Measurements from ENCODE around the gene DOK5.
"Not testable (repeated sequence)": the region's sequence is repeated elsewhere in the genome, so short reads cannot be mapped to it uniquely, and the experiment has no call there.

DOK5 gene

GRCh38 chr20:54475334-54476168 lies at the start of gene DOK5:
DOK5 (plus strand) TSS chr20:54475593; CDS start chr20:54475947, 354 bp downstream.
- DNase-seq (ENCODE audit: extremely low read depth in 1 of 2, low read depth in 1 of 2): no peak

DNA sequence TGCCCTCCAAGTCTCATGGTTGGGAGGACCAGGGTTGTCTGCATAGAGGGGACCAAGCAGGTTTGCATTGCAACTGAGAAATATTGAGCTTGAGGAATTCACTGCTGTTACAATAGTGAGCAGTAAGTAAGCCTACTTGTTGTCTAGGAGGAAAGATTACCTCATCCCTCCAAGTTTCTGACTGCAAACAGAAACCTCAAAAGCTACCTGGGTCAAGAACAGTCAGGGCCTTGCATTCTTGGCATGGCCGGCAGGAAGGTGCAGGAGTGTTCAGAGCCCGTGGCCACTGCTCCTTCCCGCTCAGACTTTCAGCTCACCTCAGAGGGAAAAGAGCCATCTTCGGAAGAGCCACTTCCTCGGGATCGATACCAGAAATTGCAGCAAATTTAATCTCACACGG lies 46.0 kb upstream of the DOK5 start:
- DNase-seq (ENCODE audit: extremely low read depth in 1 of 2, low read depth in 1 of 2): no peak

DNA sequence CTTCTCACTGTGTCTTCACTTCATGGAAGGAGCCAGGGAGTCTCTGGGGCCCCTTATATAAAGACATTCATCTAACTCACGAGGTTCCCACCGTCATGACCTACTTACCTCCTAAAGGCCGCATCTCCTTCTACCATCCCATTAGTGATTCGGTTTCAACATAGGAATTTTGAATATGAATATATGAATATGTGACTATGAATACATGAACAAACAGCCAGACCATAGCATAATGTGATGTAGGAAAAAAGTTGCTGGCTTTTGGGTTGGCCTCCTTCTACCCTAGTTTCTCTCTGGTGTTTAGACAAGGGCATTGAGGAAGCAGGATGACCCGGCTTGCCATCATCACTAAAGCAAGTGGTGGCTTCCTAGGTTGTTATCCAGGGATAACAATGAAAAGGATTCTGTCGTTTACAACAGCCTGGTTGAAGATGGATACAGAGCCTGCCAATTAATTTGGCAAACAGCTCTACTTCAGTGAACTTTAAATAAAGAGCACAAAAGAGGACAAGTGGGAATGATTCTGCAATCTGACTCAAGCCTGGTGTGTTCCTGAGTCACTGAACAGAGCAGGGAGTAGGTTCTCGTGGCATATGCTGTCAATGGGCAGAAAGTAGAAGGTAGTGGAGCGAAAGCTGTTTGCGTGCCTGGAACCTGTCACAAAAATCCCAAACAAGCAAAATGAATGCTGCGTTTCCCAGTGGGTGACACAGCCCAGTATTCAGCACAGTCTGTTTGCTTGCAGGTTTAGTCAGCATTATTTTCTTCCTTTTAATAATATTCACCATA lies 44.0 kb upstream of the DOK5 start:
- DNase-seq (ENCODE audit: extremely low read depth in 1 of 2, low read depth in 1 of 2): no peak

DNA sequence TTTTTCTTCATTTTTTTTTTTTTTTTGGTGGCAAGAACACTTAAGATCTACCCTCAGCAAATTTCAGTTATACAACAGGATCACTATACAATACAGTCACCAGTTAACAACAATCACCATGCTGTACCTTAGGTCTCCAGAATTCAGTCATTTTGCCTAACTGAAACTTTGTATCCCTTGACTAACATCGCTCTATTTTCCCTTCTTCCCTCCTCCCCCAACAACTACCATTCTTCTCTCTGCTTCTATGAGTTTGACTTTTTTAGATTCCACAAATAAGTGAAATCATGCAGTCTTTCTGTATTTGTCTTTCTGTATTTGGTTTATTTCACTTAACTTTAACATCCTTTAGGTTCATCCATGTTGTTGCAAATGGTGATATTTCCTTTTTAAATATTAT lies 42.4 kb upstream of the DOK5 start:
- no peak for DNase-seq (ENCODE audit: extremely low read depth in 1 of 2, low read depth in 1 of 2)

DNA sequence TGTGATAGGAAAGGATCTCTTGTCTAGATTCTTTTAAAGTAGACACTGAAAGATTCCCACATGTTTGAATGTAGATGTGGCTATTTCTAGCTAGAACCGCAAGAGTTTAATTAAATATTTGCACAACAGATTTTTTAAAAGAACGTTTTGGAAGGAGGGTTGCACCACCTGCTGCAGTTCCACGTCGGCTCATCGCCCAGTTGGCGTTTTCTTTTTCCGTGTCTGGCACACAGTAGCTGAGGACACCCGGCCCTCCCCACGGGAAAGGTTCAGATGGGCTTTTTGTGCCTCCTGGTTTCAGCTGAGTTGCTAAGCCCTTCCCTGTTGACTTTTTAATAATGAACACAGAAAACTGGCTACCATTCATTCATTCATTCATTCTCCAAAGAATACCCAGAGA lies 41.8 kb upstream of the DOK5 start:
- no peak for DNase-seq (ENCODE audit: extremely low read depth in 1 of 2, low read depth in 1 of 2)

DNA sequence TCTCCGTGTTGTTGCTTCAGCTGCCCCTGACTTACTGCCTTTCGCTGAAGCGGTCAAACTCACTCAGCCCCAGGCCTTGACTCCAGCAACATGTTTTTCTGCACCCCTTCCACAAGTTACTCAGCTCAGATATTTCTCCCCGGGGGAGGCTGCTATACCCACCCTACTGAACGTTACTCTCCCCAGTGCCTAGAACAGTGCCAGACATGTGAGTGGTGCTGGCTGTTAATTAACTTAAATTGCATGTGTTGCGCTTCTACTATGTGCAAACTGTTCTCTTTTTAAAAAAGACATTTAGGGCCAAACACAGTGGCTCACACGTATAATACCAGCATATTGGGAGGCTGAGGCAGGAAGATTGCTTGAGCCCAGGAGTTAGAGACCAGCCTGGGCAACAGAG lies 41.2 kb upstream of the DOK5 start:
- DNase-seq (ENCODE audit: extremely low read depth in 1 of 2, low read depth in 1 of 2): no peak

DNA sequence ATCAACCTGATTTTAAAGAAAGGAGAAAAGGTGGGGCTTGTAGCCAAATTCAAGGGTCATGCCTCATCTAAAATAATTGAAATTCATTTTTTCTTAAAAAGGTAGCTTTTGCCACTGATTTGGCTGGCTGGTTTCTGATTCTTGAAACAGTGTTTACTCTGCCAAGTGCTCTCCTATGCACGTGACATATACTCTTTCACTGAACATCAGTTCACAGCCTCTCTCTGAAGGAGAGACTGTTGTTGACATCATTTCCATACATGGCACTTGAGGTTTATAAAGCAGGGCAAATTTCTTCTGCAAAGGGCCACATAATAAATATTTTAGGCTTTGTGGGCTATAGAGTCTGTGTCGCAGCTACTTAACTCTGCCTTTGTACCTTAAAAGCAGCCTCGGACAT lies 40.4 kb upstream of the DOK5 start:
- no peak for DNase-seq (ENCODE audit: extremely low read depth in 1 of 2, low read depth in 1 of 2)

DNA sequence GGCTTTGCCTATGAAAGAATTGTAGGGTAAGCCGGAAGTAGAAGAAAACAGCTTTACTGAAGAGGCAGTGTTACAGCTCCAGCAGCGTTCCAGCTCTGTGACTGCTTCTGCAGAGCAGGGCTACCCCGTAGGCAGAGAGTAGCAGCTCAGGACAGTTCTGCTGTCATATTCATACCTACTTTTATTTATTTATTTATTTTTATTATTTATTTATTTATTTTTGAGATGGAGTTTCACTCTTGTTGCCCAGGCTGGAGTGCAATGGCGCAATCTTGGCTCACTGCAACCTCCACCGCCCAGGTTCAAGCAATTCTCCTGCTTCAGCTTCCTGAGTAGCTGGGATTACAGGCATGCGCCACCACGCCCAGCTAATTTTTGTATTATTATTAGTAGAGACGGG lies 39.0 kb upstream of the DOK5 start:
- DNase-seq (ENCODE audit: extremely low read depth in 1 of 2, low read depth in 1 of 2): not testable (repeated sequence)

- no peak for DNase-seq (ENCODE audit: extremely low read depth in 1 of 2, low read depth in 1 of 2)
Measured at GRCh38 chr20:54438166-54438565, 37.2 kb upstream of the DOK5 start.

GRCh38 chr20:54450207-54450606 lies 25.2 kb upstream of the DOK5 start:
- no peak for DNase-seq (ENCODE audit: extremely low read depth in 1 of 2, low read depth in 1 of 2)

DNA sequence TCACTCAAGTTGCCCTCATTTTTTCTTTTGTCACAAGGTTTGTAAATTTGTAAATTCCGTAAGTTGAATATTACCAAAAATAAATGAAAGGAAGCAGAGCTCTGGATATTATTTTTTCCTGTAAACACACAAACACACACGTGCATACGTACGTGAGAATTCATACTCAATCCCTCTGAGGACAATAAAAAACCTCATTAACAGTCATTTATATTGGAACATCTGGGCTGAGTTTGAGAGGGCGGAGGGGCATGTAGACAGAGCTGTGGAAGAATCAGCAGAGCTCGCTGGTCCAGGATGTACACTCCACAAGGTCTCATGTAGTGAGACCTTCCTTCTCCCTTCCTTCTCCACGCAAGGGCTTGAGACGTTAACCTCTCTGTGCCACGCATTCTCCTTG lies 24.2 kb upstream of the DOK5 start:
- DNase-seq (ENCODE audit: extremely low read depth in 1 of 2, low read depth in 1 of 2): no peak

- DNase-seq (ENCODE audit: extremely low read depth in 1 of 2, low read depth in 1 of 2): no peak
Measured at GRCh38 chr20:54452277-54452676, 23.1 kb upstream of the DOK5 start.

GRCh38 chr20:54454982-54455381 lies 20.4 kb upstream of the DOK5 start:
- DNase-seq (ENCODE audit: extremely low read depth in 1 of 2, low read depth in 1 of 2): no peak

GRCh38 chr20:54456423-54456822 lies 19.0 kb upstream of the DOK5 start:
- DNase-seq (ENCODE audit: extremely low read depth in 1 of 2, low read depth in 1 of 2): no peak

GRCh38 chr20:54456961-54457360 lies 18.4 kb upstream of the DOK5 start:
- DNase-seq (ENCODE audit: extremely low read depth in 1 of 2, low read depth in 1 of 2): no peak

DNA sequence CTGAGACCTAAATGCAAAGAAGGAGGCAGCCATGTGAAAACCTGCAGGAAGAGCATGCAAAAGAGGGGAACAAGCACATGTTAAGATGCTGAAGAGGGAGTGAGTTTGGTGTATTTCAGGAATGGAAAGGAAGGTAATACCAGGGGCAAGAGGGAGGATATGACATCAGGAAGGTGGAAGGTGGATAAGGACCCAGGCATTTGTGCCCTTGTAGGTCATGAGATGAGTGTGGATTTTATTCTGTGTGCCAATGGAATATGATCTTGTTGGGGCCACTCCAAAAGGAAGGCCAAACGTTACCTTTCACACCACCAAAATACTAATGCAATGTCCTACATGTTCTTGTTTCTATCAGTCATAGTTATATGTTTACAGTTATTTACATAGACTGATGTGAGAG lies 17.2 kb upstream of the DOK5 start:
- DNase-seq (ENCODE audit: extremely low read depth in 1 of 2, low read depth in 1 of 2): no peak

- DNase-seq (ENCODE audit: extremely low read depth in 1 of 2, low read depth in 1 of 2): no peak
Measured at GRCh38 chr20:54459279-54459678, 16.1 kb upstream of the DOK5 start.

DNA sequence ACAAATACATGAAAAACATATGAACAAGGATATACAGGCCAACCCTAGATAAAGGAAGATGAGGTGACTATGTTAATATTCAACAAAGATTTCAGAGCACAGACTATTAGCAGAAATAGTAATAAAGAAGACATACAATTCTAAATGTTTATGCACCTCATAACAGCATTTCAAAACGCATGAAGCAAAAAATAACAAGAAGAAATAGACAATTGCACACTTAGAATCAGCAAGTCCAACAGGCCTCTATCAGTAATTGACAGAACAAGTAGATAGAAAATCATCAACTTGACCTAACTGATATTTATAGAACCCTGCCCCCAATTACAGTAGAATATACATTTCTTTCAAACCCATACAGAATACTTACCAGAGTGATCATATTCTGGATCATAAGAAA lies 11.4 kb upstream of the DOK5 start:
- no peak for DNase-seq (ENCODE audit: extremely low read depth in 1 of 2, low read depth in 1 of 2)

DNA sequence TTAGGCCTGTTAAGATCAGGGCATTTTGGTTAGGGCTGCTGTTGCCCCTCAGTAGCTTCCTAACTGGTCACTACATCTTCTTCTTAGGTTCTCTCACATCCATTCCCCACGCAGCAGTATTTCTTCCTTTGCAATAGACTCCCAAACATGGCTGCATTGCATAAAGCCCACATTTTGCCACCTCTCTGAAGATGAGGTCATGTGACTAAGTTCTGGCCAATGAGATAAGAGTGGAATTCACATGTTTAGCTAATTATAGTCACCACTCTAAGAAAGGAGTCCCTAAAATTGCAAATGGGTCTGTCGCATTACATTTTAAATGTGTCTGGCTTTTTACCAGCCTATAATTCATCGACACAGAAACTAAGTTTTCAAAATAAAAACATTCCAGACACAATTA lies 9.3 kb upstream of the DOK5 start:
- DNase-seq (ENCODE audit: extremely low read depth in 1 of 2, low read depth in 1 of 2): no peak

GRCh38 chr20:54467622-54468021 lies 7.8 kb upstream of the DOK5 start:
- no peak for DNase-seq (ENCODE audit: extremely low read depth in 1 of 2, low read depth in 1 of 2)

GRCh38 chr20:54468082-54468481 lies 7.3 kb upstream of the DOK5 start:
- no peak for DNase-seq (ENCODE audit: extremely low read depth in 1 of 2, low read depth in 1 of 2)

GRCh38 chr20:54469293-54469692 lies 6.1 kb upstream of the DOK5 start:
- DNase-seq (ENCODE audit: extremely low read depth in 1 of 2, low read depth in 1 of 2): no peak

Measured in activated CD8-positive, alpha-beta memory T cell treated with anti-CD3 and anti-CD28 coated beads for 1 hour (primary cell).